H7 (cell line): Measurements from ENCODE around the gene NCOA1. TPM values are rescaled to one million over a fixed set of nuclear protein-coding genes. Genes with fewer than 3 reads are reported as not detected.
A peak's percentile ranks its signal among the peaks of the same experiment; 100 is the strongest.

ENCODE experiments used
- DNase-seq: peaks from one replicate; pipeline ENCODE4 v3.0.0; 2012
- H3K27me3 ChIP-seq: 2 replicates; pipeline ENCODE4 v1.6.0; 2011; ENCODE audit warnings: mild to moderate bottlenecking, low read length; ENCODE audit not compliant: control insufficient read depth, insufficient read depth
- H3K36me3 ChIP-seq: replicated peaks from 2 replicates; pipeline ENCODE4 v1.5.1; 2011; ENCODE audit warnings: low read length; ENCODE audit not compliant: control insufficient read depth, insufficient read depth
- H3K4me3 ChIP-seq: 2 replicates; pipeline ENCODE4 v1.5.1; 2011; ENCODE audit warnings: low read depth, mild to moderate bottlenecking, control low read depth, low read length, moderate library complexity; ENCODE audit not compliant: insufficient read depth
- total RNA-seq: library from RNA; depleted of rRNA; stranded (reverse); fragments of >200 nt; shearing (Covaris generic); gene quantifications from 2 replicates; pipeline ENCODE4 v1.2.3, GENCODE V29; 2014

Gene NCOA1
- total RNA-seq, 1 experiment from 2014 or later: 9.4 TPM

DNA sequence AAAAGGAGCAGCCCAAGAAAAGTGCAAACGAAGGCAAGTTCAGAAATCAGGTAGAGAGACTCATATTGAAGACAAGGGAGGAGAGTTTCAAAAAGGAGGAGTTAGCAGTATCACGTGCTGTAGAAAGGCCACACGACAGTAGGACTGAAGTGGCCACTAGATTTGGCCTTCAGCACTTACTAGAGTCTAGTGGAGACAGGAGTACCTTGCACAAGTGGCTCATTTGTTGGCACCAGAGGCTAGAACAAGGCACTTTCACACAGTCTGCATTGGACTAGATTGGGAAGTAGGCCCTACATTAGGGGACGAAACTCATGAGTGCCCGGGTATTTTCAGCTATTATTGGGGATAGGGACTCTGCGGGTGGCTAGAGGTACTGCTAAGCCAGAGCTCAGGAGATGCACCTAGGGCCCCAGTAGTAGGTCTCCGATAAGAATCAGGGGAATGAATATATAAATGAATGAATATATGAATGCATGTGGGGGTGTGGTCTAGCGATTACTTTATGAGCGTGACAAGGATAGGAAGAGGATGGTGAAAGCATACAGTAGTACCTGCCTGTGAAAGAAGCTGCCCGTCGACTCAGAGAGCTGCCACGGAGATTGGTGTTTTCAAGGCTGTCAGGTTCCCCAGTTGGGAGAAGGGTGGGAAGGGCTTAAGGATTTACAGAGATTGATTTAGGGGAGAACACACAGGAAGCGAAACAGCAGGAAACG lies 1.4 kb upstream of the NCOA1 start:
- Histone ChIP-seq H3K27me3 (peaks cover 7% of the 10 kb centered on the region), H3K4me3 (peak overlapping the region; percentile 58), H3K36me3 (no peaks in the 10 kb centered on the region)
- peak; percentile 43 for DNase-seq

- H3K4me3 ChIP-seq: peak overlapping the region; percentile 58
- DNase-seq: peak; percentile 43
- H3K27me3 ChIP-seq: peaks cover 7% of the 10 kb centered on the region
- H3K36me3 ChIP-seq: no peaks in the 10 kb centered on the region
Observed at GRCh38 chr2:24490181-24490689, 819 bp upstream of the NCOA1 start.

DNA sequence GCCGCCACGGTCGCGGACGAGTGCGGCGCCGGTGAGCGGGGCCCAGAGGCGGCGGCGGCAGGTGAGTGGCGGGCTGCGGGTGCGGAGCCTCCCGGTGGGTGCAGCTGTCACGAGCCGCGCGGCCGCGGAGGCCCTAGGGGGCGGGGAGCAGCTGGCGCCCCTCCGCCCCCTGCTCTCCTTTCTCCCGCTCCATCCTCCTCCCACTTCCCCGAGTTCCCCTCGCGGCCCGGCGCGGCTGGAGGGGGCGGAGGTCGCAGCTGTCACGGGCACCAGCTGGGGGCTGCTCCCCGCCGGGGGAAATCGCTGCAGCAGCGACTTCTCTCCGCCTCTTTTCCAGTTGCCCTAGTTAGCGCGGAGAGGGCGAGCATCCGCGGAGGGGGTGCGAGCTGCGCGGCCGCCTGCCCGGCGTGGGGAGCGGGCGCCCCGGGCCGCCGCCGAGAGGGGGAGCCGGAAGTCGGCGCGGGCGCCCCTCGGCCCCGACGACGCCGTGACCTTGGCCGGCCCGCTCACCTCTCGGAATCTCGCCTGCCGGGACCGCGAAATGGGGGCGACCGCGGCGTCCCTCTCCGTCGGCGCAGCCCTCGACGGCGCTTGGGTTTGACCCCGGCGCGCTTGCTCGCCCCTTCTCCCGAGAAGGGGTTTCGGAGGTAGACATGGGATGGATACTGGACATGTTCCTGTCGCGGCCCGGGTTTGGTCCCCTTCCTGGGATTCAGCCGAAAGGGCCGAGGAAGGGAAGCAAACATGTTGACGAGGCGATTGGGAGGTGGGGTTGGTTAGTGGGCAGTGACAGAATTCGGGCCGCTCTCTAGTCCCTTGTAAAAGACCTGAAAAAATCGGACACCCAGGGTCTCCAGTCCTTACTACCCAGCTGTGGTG lies 727 bp downstream of the NCOA1 start:
- peak overlapping the region; percentile 85 for H3K4me3 ChIP-seq
- DNase-seq: peak; percentile 89
- no peaks in the 10 kb centered on the region for H3K36me3 ChIP-seq
- peaks cover 7% of the 10 kb centered on the region for H3K27me3 ChIP-seq

- no peak for DNase-seq
- Histone ChIP-seq H3K27me3 (peaks cover 7% of the 10 kb centered on the region), H3K36me3 (no peaks in the 10 kb centered on the region), H3K4me3 (peak overlapping the region; percentile 85)
Observed at GRCh38 chr2:24492421-24493279, 1.6 kb downstream of the NCOA1 start.

- no peak for DNase-seq
- Histone ChIP-seq H3K27me3 (peaks cover 7% of the 10 kb centered on the region), H3K4me3 (no peak overlapping the region), H3K36me3 (no peaks in the 10 kb centered on the region)
Observed at GRCh38 chr2:24493713-24494112, 2.7 kb downstream of the NCOA1 start.

DNA sequence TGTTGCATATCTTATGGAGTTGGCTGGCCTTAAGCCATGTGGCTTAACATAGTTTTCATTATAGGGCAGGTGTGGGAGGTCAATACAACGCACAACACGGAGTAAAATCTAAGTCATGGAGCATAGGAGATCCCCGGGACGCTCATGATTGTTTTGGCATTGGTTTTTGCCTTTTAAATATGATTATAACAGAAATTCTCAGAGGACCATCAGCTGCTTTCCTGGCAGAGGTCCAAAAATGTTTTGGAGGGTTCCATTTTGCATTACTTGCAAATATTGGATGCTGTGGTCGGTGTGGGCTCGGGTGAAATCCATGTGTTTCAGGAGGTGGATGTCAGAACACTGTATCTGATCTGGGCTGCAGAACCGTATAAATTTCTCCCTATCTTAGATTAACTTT lies 3.4 kb downstream of the NCOA1 start:
- no peak overlapping the region for H3K4me3 ChIP-seq
- H3K36me3 ChIP-seq: no peaks in the 10 kb centered on the region
- peaks cover 7% of the 10 kb centered on the region for H3K27me3 ChIP-seq
- DNase-seq: no peak

DNA sequence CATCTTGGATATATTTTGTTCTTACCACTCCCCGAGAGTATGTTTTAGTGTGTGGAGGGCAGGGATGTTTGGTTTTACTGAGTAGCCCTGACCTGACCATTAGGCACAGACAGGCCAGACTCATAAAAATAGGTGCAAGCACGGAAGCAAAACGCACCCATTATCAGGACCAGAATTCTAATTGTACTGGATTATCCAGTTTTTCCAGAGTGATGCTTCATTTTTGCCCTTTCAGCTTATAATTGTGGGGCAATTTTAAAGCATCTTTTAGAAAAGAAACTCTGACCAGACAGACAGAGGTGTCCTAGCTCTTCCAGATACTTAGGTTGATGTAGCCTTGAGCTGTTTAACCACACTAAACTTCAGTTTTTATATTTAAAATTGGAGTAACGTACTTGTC lies 4.4 kb downstream of the NCOA1 start:
- Histone ChIP-seq H3K4me3 (no peak overlapping the region), H3K36me3 (no peaks in the 10 kb centered on the region), H3K27me3 (peaks cover 7% of the 10 kb centered on the region)
- DNase-seq: no peak

DNA sequence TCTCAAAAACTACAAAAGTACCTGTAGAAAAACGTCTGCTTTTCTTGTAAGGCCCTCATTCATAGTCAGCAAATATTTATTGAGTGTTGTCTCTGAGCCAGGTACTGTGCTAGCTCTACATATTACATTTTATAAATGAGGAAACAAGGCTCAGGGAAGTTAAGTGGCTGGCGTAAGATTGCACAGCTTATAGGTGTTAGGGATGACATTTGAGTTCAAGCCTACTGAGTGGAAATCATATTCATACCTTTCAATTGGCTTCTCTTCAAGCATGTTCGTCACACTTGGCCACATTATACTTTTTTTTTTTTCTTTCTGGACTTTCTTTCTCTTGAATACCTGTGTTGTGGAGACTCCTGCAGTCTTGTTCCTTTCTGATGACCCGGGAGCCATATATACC lies 5.9 kb downstream of the NCOA1 start:
- Histone ChIP-seq H3K27me3 (peaks cover 7% of the 10 kb centered on the region), H3K4me3 (no peak overlapping the region), H3K36me3 (no peaks in the 10 kb centered on the region)
- DNase-seq: no peak

- Histone ChIP-seq H3K27me3 (no peaks in the 10 kb centered on the region), H3K36me3 (no peaks in the 10 kb centered on the region), H3K4me3 (no peak overlapping the region)
- no peak for DNase-seq
Observed at GRCh38 chr2:24497685-24498084, 6.6 kb downstream of the NCOA1 start.

GRCh38 chr2:24498121-24498520 lies 7.1 kb downstream of the NCOA1 start:
- no peak overlapping the region for H3K4me3 ChIP-seq
- no peak for DNase-seq
- no peaks in the 10 kb centered on the region for H3K36me3 ChIP-seq
- no peaks in the 10 kb centered on the region for H3K27me3 ChIP-seq

DNA sequence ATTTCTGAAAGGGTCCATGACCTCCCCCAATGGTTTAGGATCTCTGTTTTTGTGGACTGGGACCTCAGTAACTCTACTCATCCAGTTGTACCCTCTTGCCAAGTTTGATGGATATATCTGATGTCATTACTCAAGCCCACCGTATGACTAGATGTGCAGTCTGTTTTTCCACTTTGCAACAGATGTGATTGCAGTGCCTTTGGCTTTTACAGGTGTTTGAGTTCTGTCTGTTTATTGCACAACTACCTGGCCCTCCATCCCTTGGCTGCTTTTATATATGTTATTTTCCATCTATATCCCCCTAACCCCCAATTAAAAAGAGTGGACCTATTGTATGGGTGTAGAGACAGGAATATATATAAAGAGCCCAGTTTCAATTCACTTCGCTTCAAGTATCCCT lies 10.8 kb downstream of the NCOA1 start:
- Histone ChIP-seq H3K4me3 (no peak overlapping the region), H3K27me3 (no peaks in the 10 kb centered on the region), H3K36me3 (no peaks in the 10 kb centered on the region)
- DNase-seq: no peak

- DNase-seq: no peak
- H3K36me3 ChIP-seq: no peaks in the 10 kb centered on the region
- no peak overlapping the region for H3K4me3 ChIP-seq
- no peaks in the 10 kb centered on the region for H3K27me3 ChIP-seq
Observed at GRCh38 chr2:24505534-24506275, 14.7 kb downstream of the NCOA1 start.

GRCh38 chr2:24507549-24507948 lies 16.5 kb downstream of the NCOA1 start:
- H3K36me3 ChIP-seq: no peaks in the 10 kb centered on the region
- no peak for DNase-seq
- H3K27me3 ChIP-seq: no peaks in the 10 kb centered on the region
- H3K4me3 ChIP-seq: no peak overlapping the region

GRCh38 chr2:24508878-24509277 lies 17.8 kb downstream of the NCOA1 start:
- DNase-seq: no peak
- Histone ChIP-seq H3K4me3 (no peak overlapping the region), H3K27me3 (no peaks in the 10 kb centered on the region), H3K36me3 (no peaks in the 10 kb centered on the region)
